H1 (cell line): ENCODE data around the gene ELOVL6.

ENCODE experiments used
- CBX5 ChIP-seq: fragments of 300-800, 300-1000 bp; sonication (generic); IDR thresholded peaks from 2 replicates; pipeline ENCODE4 v1.7.1; 2016; ENCODE audit warnings: antibody characterized with exemption, low read length, low read depth
- EZH2 ChIP-seq: fragments of 200-600 bp; sonication (generic); IDR thresholded peaks from 2 replicates; pipeline ENCODE4 v1.7.1; 2012; ENCODE audit warnings: low read depth, mild to moderate bottlenecking, moderate library complexity, low read length, inconsistent platforms; ENCODE audit not compliant: severe bottlenecking
- HDAC2 ChIP-seq, 2 experiments: fragments of 300-600 bp in 1 of 2; sonication (generic) in 1 of 2; IDR thresholded peaks; 2 replicates each; pipeline ENCODE4 v1.6.1; 2011 to 2012; ENCODE audit warnings: low read depth in 2 of 2, low read length in 2 of 2, mild to moderate bottlenecking in 2 of 2, moderate library complexity in 2 of 2, borderline replicate concordance in 1 of 2, inconsistent platforms in 1 of 2
- NRF1 ChIP-seq: IDR thresholded peaks from 2 replicates; pipeline ENCODE4 v1.6.1; 2011; ENCODE audit warnings: mild to moderate bottlenecking, low read depth, low read length, improper control_type of control experiment
- POLR2A ChIP-seq, 2 experiments: IDR thresholded peaks; 1 replicate in 1 of 2; 2 replicates in 1 of 2; pipeline ENCODE4 v1.6.1; 2011; ENCODE audit warnings: low read depth in 2 of 2, low read length in 2 of 2, mild to moderate bottlenecking in 2 of 2; ENCODE audit errors: control extremely low read depth in 1 of 2
- SP1 ChIP-seq: IDR thresholded peaks from 2 replicates; pipeline ENCODE4 v1.6.1; 2011; ENCODE audit warnings: low read depth, low read length
- TF ChIP-seq, protein P1 (sequence below), 3 experiments: IDR thresholded peaks; 1 replicate in 2 of 3; 2 replicates in 1 of 3; pipeline versions ENCODE4 v1.5.1 to v1.6.1; 2011; ENCODE audit warnings: low read length in 3 of 3, mild to moderate bottlenecking in 3 of 3, inconsistent platforms in 2 of 3, low read depth in 1 of 3, moderate library complexity in 1 of 3; ENCODE audit not compliant: insufficient read depth in 1 of 3; ENCODE audit errors: control extremely low read depth in 1 of 3
- TF ChIP-seq, protein P2 (sequence below): IDR thresholded peaks from 2 replicates; pipeline ENCODE4 v1.6.1; 2012; ENCODE audit warnings: low read length, inconsistent platforms
- TF ChIP-seq, protein P3 (sequence below): IDR thresholded peaks from 2 replicates; pipeline ENCODE4 v1.6.1; 2011; ENCODE audit warnings: low read depth, mild to moderate bottlenecking, low read length; ENCODE audit not compliant: insufficient read depth
- TF ChIP-seq, protein P4 (sequence below): IDR thresholded peaks from 2 replicates; pipeline ENCODE4 v1.6.1; 2011; ENCODE audit warnings: low read length, improper control_type of control experiment

DNA sequence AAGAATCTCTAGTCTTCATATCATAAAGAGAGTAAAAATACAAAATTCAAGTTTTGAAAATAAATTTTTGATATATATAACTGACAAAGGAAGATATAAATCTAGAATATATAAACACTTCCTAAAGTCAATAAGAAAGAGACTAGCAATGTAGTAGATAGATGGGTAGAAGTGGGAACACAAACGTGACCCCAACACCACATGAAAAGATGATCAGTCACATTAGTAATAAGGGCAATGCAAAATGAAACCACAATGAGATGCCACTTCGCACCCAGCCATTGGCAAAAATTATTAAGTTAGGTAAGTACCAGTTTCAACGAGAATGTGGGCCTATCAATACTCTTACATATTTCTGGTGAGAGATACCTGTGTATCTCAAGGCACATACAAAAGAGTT, 179.3 kb downstream of the ELOVL6 start:
- TF ChIP-seq HDAC2 (IDR thresholded peaks at IDR 0.05; ENCODE audit: borderline replicate concordance in 1 of 2, low read depth in 2 of 2, low read length in 2 of 2) (no peak), NRF1 (no peak), EZH2 (no peak), CBX5 (no peak), SP1 (no peak), POLR2A (IDR thresholded peaks at IDR 0.05; ENCODE audit: control extremely low read depth in 1 of 2, low read depth in 2 of 2, low read length in 2 of 2) (no peak)
- TF ChIP-seq, protein P1, sequence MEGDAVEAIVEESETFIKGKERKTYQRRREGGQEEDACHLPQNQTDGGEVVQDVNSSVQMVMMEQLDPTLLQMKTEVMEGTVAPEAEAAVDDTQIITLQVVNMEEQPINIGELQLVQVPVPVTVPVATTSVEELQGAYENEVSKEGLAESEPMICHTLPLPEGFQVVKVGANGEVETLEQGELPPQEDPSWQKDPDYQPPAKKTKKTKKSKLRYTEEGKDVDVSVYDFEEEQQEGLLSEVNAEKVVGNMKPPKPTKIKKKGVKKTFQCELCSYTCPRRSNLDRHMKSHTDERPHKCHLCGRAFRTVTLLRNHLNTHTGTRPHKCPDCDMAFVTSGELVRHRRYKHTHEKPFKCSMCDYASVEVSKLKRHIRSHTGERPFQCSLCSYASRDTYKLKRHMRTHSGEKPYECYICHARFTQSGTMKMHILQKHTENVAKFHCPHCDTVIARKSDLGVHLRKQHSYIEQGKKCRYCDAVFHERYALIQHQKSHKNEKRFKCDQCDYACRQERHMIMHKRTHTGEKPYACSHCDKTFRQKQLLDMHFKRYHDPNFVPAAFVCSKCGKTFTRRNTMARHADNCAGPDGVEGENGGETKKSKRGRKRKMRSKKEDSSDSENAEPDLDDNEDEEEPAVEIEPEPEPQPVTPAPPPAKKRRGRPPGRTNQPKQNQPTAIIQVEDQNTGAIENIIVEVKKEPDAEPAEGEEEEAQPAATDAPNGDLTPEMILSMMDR (IDR thresholded peaks at IDR 0.05; ENCODE audit: control extremely low read depth in 1 of 3, insufficient read depth in 1 of 3, low read depth in 1 of 3, low read length in 3 of 3), result no peak
- TF ChIP-seq, protein P2, sequence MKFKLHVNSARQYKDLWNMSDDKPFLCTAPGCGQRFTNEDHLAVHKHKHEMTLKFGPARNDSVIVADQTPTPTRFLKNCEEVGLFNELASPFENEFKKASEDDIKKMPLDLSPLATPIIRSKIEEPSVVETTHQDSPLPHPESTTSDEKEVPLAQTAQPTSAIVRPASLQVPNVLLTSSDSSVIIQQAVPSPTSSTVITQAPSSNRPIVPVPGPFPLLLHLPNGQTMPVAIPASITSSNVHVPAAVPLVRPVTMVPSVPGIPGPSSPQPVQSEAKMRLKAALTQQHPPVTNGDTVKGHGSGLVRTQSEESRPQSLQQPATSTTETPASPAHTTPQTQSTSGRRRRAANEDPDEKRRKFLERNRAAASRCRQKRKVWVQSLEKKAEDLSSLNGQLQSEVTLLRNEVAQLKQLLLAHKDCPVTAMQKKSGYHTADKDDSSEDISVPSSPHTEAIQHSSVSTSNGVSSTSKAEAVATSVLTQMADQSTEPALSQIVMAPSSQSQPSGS, result no peak
- TF ChIP-seq, protein P3, sequence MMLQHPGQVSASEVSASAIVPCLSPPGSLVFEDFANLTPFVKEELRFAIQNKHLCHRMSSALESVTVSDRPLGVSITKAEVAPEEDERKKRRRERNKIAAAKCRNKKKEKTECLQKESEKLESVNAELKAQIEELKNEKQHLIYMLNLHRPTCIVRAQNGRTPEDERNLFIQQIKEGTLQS, result no peak
- TF ChIP-seq, protein P4, sequence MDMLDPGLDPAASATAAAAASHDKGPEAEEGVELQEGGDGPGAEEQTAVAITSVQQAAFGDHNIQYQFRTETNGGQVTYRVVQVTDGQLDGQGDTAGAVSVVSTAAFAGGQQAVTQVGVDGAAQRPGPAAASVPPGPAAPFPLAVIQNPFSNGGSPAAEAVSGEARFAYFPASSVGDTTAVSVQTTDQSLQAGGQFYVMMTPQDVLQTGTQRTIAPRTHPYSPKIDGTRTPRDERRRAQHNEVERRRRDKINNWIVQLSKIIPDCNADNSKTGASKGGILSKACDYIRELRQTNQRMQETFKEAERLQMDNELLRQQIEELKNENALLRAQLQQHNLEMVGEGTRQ, result no peak
